IMR-90 (cell line): ENCODE data around the gene BCL2L2. TPM values are rescaled to one million over a fixed set of nuclear protein-coding genes. Genes with fewer than 3 reads are reported as not detected.

Experiments
- ATAC-seq: fragments of 200-7000 bp; cut with Tn5 transposase; 2 replicates; pipeline ENCODE4 v1.9.1; 2020; ENCODE audit warnings: low read depth, mild to moderate bottlenecking, moderate library complexity
- Bru-seq: library from RNA; stranded (reverse); fragments of 400-500 nt; gene quantifications from one replicate; lab custom pipeline; 2021; lab: Mats Ljungman, UMichigan
- BruChase-seq, 2 experiments: library from RNA; stranded (reverse); fragments of 400-500 nt; gene quantifications; one replicate each; lab custom pipeline; 2021; lab: Mats Ljungman, UMichigan
- BruUV-seq: library from RNA; stranded (reverse); fragments of 400-500 nt; replicated peaks from 2 replicates; lab custom pipeline; 2021; lab: Mats Ljungman, UMichigan
- CTCF ChIA-PET: fragments of 300-600 bp; formaldehyde crosslinking; extraction: SDS; loops from one replicate; lab custom pipeline; 2021; ENCODE audit warnings: antibody characterized with exemption; lab: Yijun Ruan, JAX
- POLR2A ChIA-PET: fragments of 300-600 bp; sonication (Branson Sonifier 250); formaldehyde crosslinking; loops from one replicate; lab custom pipeline; 2022; ENCODE audit warnings: antibody characterized with exemption; ENCODE audit not compliant: unreplicated experiment; lab: Charles Lee
- DNase-seq: peaks from one replicate; pipeline ENCODE4 v3.0.0; 2013
- H2AFZ ChIP-seq: replicated peaks from 2 replicates; pipeline ENCODE3; 2013; ENCODE audit warnings: low read length, mild to moderate bottlenecking; ENCODE audit not compliant: poor library complexity
- H2AK5ac ChIP-seq: 2 replicates; pipeline ENCODE4 v1.6.1; 2013; ENCODE audit warnings: low read depth, low read length, inconsistent platforms
- H2AK9ac ChIP-seq: replicated peaks from 2 replicates; pipeline ENCODE3; 2013; ENCODE audit warnings: mild to moderate bottlenecking, low read depth, low read length, moderate library complexity; ENCODE audit not compliant: poor library complexity
- H2BK120ac ChIP-seq: 2 replicates; pipeline ENCODE4 v1.6.1; 2013; ENCODE audit warnings: low read depth, low read length, inconsistent platforms
- H2BK15ac ChIP-seq: 3 replicates; pipeline ENCODE4 v1.6.1; 2013; ENCODE audit warnings: low read depth, low read length, inconsistent platforms
- H2BK20ac ChIP-seq: 2 replicates; pipeline ENCODE4 v1.6.1; 2013; ENCODE audit warnings: low read depth, mild to moderate bottlenecking, inconsistent platforms, low read length, moderate library complexity
- H2BK5ac ChIP-seq: 2 replicates; pipeline ENCODE4 v1.6.1; 2013; ENCODE audit warnings: mild to moderate bottlenecking, low read depth, low read length, inconsistent platforms; ENCODE audit not compliant: poor library complexity, severe bottlenecking
- H3K14ac ChIP-seq: replicated peaks from 2 replicates; pipeline ENCODE4 v1.6.1; 2013; ENCODE audit warnings: low read depth, low read length, inconsistent platforms
- H3K18ac ChIP-seq: 2 replicates; pipeline ENCODE4 v1.6.1; 2013; ENCODE audit warnings: low read depth, low read length, control low read depth
- H3K23ac ChIP-seq: 2 replicates; pipeline ENCODE4 v1.6.1; 2013; ENCODE audit warnings: low read depth, low read length, inconsistent platforms
- H3K27ac ChIP-seq: 2 replicates; pipeline ENCODE4 v1.5.1; 2013; ENCODE audit warnings: mild to moderate bottlenecking, control low read depth, low read length; ENCODE audit not compliant: insufficient read depth
- H3K27me3 ChIP-seq: 2 replicates; pipeline ENCODE4 v1.6.1; 2013; ENCODE audit warnings: low read length; ENCODE audit not compliant: control insufficient read depth, insufficient read depth
- H3K36me3 ChIP-seq: 2 replicates; pipeline ENCODE4 v1.6.1; 2013; ENCODE audit warnings: low read length, mixed read lengths; ENCODE audit not compliant: control insufficient read depth, insufficient read depth
- H3K4ac ChIP-seq: 2 replicates; pipeline ENCODE4 v1.6.1; 2013; ENCODE audit warnings: low read depth, low read length, inconsistent platforms
- H3K4me1 ChIP-seq: 2 replicates; pipeline ENCODE4 v1.6.1; 2013; ENCODE audit warnings: low read length, mixed read lengths; ENCODE audit not compliant: control insufficient read depth, insufficient read depth
- H3K4me2 ChIP-seq: 2 replicates; pipeline ENCODE4 v1.6.1; 2013; ENCODE audit warnings: low read depth, mild to moderate bottlenecking, control low read depth, low read length, moderate library complexity
- H3K4me3 ChIP-seq: 2 replicates; pipeline ENCODE4 v1.5.1; 2013; ENCODE audit warnings: low read depth, mild to moderate bottlenecking, control low read depth, low read length, moderate library complexity; ENCODE audit not compliant: insufficient read depth
- H3K56ac ChIP-seq: 2 replicates; pipeline ENCODE4 v1.6.1; 2013; ENCODE audit warnings: low read length, inconsistent platforms; ENCODE audit not compliant: insufficient read depth; ENCODE audit errors: extremely low read depth
- H3K79me1 ChIP-seq, 2 experiments: 2 replicates each; pipeline ENCODE4 v1.6.1; 2013; ENCODE audit warnings: low read length in 2 of 2, inconsistent platforms in 1 of 2, low read depth in 1 of 2
- H3K9ac ChIP-seq: 2 replicates; pipeline ENCODE4 v1.6.1; 2013; ENCODE audit warnings: low read depth, low read length, control low read depth
- H3K9me1 ChIP-seq: 2 replicates; pipeline ENCODE4 v1.6.1; 2013; ENCODE audit warnings: low read length, inconsistent platforms; ENCODE audit not compliant: insufficient read depth
- H3K9me3 ChIP-seq: 2 replicates; pipeline ENCODE4 v1.6.1; 2013; ENCODE audit warnings: low read length; ENCODE audit not compliant: control insufficient read depth, insufficient read depth
- H4K20me1 ChIP-seq: 2 replicates; pipeline ENCODE4 v1.6.1; 2013; ENCODE audit warnings: low read length, inconsistent platforms; ENCODE audit not compliant: insufficient read depth
- H4K5ac ChIP-seq: 2 replicates; pipeline ENCODE4 v1.6.1; 2013; ENCODE audit warnings: mild to moderate bottlenecking, low read depth, low read length, control low read depth
- H4K8ac ChIP-seq, 2 experiments: 2 replicates each; pipeline ENCODE4 v1.6.1; 2013; ENCODE audit warnings: low read depth in 2 of 2, low read length in 2 of 2, control low read depth in 1 of 2, inconsistent platforms in 1 of 2
- H4K91ac ChIP-seq: 2 replicates; pipeline ENCODE4 v1.6.1; 2013; ENCODE audit warnings: low read depth, low read length, inconsistent platforms; ENCODE audit not compliant: insufficient read depth
- BHLHE40 ChIP-seq: fragments of 150-350 bp; IDR thresholded peaks from 2 replicates; pipeline ENCODE4 v1.6.1; 2016; ENCODE audit warnings: mild to moderate bottlenecking, low read depth, low read length
- CEBPB ChIP-seq: IDR thresholded peaks from 2 replicates; pipeline ENCODE4 v1.6.1; 2012; ENCODE audit warnings: low read depth, low read length, improper control_type of control experiment
- MAZ ChIP-seq: IDR thresholded peaks from 2 replicates; pipeline ENCODE4 v1.6.1; 2012; ENCODE audit warnings: low read depth, mild to moderate bottlenecking, low read length, improper control_type of control experiment, moderate library complexity, borderline replicate concordance
- MXI1 ChIP-seq: IDR thresholded peaks from 2 replicates; pipeline ENCODE4 v1.6.1; 2012; ENCODE audit warnings: low read depth, mild to moderate bottlenecking, low read length, moderate library complexity, borderline replicate concordance
- NFE2L2 ChIP-seq: fragments of 150-350 bp; IDR thresholded peaks from 2 replicates; pipeline ENCODE4 v1.6.1; 2016; ENCODE audit warnings: low read depth, mild to moderate bottlenecking, low read length
- POLR2A ChIP-seq: IDR thresholded peaks from 2 replicates; pipeline ENCODE4 v1.6.1; 2012; ENCODE audit warnings: mild to moderate bottlenecking, low read depth, low read length
- RFX5 ChIP-seq: IDR thresholded peaks from 2 replicates; pipeline ENCODE4 v1.8.0; 2012; ENCODE audit warnings: low read depth, mild to moderate bottlenecking, low read length, moderate library complexity
- SMC3 ChIP-seq: fragments of 150-350 bp; IDR thresholded peaks from 2 replicates; pipeline ENCODE4 v1.6.1; 2016; ENCODE audit warnings: low read depth, mild to moderate bottlenecking, antibody characterized with exemption, low read length, moderate library complexity
- WGBS, 2 experiments: methylation state at CpG; one replicate each; pipeline versions ENCODE4 v1.1.5 to v1.1.7; 2013; ENCODE audit warnings: missing lambda C conversion rate in 2 of 2; ENCODE audit not compliant: insufficient read length in 1 of 2; ENCODE audit errors: extremely low coverage in 2 of 2; 5-methylcytosine and 5-hydroxymethylcytosine counted together
- dilution Hi-C: fragments of 300-500 bp; cut with HindIII; formaldehyde crosslinking; loops from one replicate; pipeline ENCODE4 v1.14.3; 2018; ENCODE audit warnings: low sequenced_read_pairs; ENCODE audit not compliant: unreplicated experiment
- in situ Hi-C: fragments of 300-500 bp; cut with MboI; formaldehyde crosslinking; loops from 3 replicates; pipeline ENCODE4 v1.14.3; 2019; ENCODE audit warnings: low sequenced_read_pairs, inconsistent platforms, mixed read lengths
- intact Hi-C: fragments of 100-400 bp; cut with micrococcal nuclease; formaldehyde crosslinking; loops from 2 replicates; pipeline ENCODE4 v1.10.0; 2022
- long read RNA-seq: library from polyadenylated mRNA; unstranded; transcript quantifications from one replicate; pipeline ENCODE4 v2.0.0, GENCODE V29; 2021; ENCODE audit not compliant: unreplicated experiment
- polyA plus RNA-seq, 3 experiments: library from polyadenylated mRNA; depleted of rRNA; stranded (reverse); fragments of >200 nt; gene quantifications; 2 replicates each; pipeline ENCODE4 v1.2.3, GENCODE V29; 2012; ENCODE audit warnings: low replicate concordance in 1 of 3
- total RNA-seq: library from RNA; depleted of rRNA; stranded (reverse); fragments of >200 nt; gene quantifications from 2 replicates; pipeline ENCODE4 v1.2.3, GENCODE V29; 2012; rRNA removed
- TF ChIP-seq, protein P1 (sequence below): fragments of 150-350 bp; IDR thresholded peaks from 2 replicates; pipeline ENCODE4 v1.6.1; 2016; ENCODE audit warnings: low read depth, mild to moderate bottlenecking, low read length, moderate library complexity, borderline replicate concordance
- TF ChIP-seq, protein P2 (sequence below): fragments of 150-350 bp; IDR thresholded peaks from 2 replicates; pipeline ENCODE4 v1.6.1; 2017; ENCODE audit warnings: mild to moderate bottlenecking, antibody characterized with exemption, low read length, low read depth

The BCL2L2 gene, protein sequence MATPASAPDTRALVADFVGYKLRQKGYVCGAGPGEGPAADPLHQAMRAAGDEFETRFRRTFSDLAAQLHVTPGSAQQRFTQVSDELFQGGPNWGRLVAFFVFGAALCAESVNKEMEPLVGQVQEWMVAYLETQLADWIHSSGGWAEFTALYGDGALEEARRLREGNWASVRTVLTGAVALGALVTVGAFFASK
- total RNA-seq = 14.5 and 16.9 TPM in 2 replicates
- polyA plus RNA-seq (2012; rRNA removed) = 30.6 and 40.9 TPM in 2 replicates
- polyA plus RNA-seq (2012; cell fraction: cytosol; rRNA removed) = 21.7 and 27.3 TPM in 2 replicates
- 62.4 and 84.0 TPM in 2 replicates for polyA plus RNA-seq (2012; cell fraction: nucleus; rRNA removed; ENCODE audit: low replicate concordance)
- percentile 96 among the genes with signal in this experiment for Bru-seq, nascent RNA
- percentile 99 among the genes with signal in this experiment for BruChase-seq, experiment 1, labeled RNA remaining after a 6-hour chase
- BruChase-seq, experiment 2, labeled RNA remaining after a 2-hour chase = percentile 99 among the genes with signal in this experiment
- long read RNA-seq, transcript BCL2L2-201 (4 exons, 3,605 nt) = major isoform, 5 of 9 reads
- long read RNA-seq, partial matches to known transcripts = 1 of 9 reads
- long read RNA-seq, other reads (novel, unspliced or antisense) = 2 of 9 reads

DNA sequence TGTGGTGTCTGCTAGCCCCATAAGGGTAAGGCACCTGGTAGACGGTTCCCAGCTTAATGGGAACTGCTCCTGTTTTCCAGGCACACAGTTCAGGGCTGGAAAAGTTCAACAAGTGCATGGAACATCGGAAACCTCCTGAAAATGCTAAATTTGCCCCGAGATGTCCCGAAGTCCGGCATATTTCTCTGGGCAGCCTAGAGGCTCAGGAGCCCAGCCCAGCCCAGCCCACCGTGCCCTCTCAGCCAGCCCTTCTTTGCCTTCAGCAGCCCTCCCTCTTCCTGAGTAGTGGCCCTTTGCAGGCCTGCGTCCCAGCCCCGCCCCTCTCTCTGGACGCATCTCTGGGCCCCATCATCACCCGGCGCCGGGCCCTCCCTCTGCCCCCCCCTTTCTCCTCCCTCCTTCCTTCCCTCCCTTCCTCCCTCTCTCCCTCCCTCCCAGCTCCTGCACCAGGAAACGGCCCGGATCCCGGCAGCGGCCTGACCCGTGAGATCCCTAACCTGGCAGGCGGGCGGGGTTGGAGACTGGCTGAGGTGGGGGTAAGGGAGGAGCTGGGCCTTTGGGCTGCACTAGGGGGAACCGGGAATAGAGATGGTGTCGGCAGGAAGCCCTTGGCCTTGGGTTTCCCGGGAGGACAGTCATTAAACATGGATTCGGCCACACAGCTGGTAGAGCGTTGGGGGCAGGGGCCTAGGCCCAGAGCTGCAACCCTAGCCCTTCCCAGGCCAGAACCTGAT lies at the start of gene BCL2L2:
Gene BCL2L2 (plus strand): TSS at position 422 of the 734 bp plus-strand sequence. CDS start 935 bp downstream, outside the sequence.
- Histone ChIP-seq H3K27ac (peak within 1 kb of the TSS; percentile 95), H3K9ac (peak within 1 kb of the TSS; percentile 92), H4K8ac (peak within 1 kb of the TSS; percentile 92 to 97), H3K14ac (peak within 1 kb of the TSS; percentile 90), H3K4me2 (peak within 1 kb of the TSS; percentile 87), H2BK5ac (peak within 1 kb of the TSS; percentile 86), H3K23ac (peak within 1 kb of the TSS; percentile 61; the same call in 1 of the 2 replicates), H2BK20ac (no peak within 1 kb of the TSS), H4K20me1 (peaks cover 31% of the 10 kb centered on the region), H3K36me3 (peaks cover 32% of the 10 kb centered on the region), H3K4ac (peak within 1 kb of the TSS; percentile 83), H2AK9ac (peak within 1 kb of the TSS; percentile 91), H3K4me1 (peaks cover 19% of the 10 kb centered on the region), H3K56ac (peak within 1 kb of the TSS; percentile 81), H3K4me3 (peak within 1 kb of the TSS; percentile 87), H2BK15ac (peak within 1 kb of the TSS; percentile 26; the same call in 1 of the 3 replicates), H2AFZ (peak within 1 kb of the TSS; percentile 94), H2BK120ac (peak within 1 kb of the TSS; percentile 7), H3K18ac (peak within 1 kb of the TSS; percentile 50), H3K9me1 (peaks cover 20% of the 10 kb centered on the region; the same call in 1 of the 2 replicates), H4K91ac (peak within 1 kb of the TSS; percentile 81), H2AK5ac (peak within 1 kb of the TSS; percentile 76), H3K9me3 (no peaks in the 10 kb centered on the region), H3K27me3 (no peaks in the 10 kb centered on the region), H3K79me1 (peaks cover 20 to 52% of the 10 kb centered on the region in 2 experiments), H4K5ac (peak within 1 kb of the TSS; percentile 99)
- ChIA-PET CTCF (interaction anchor here (1.2 kb wide), 1 partner anchor 186 kb away, joined by 4 read pairs; no protein-coding TSS in a partner anchor), POLR2A (interaction anchor here (0.5 to 1.2 kb wide), 6 partner anchors 14 to 818 kb away, joined by 3 to 9 read pairs (median 3); partner anchors contain the start of genes HAUS4 and PABPN1)
- intact Hi-C loops = loop anchor here (10.0 kb wide), 1 partner anchor 752 kb away; no protein-coding TSS in a partner anchor
- 0% methylated on average over 9 of the region's 24 CpGs; no CpG with 5 or more reads in 1 of the 2 experiments for WGBS, 2 experiments
- ATAC-seq (peak; percentile 67), DNase-seq (peak; percentile 84)
- no TSS peak for BruUV-seq
- dilution Hi-C loops = no loop called here
- in situ Hi-C loops = loop anchor here (10.0 to 25.0 kb wide), 4 partner anchors 192 to 1131 kb away; partner anchors contain the start of genes CBLN3, CEBPE, EMC9 and FITM1
- TF ChIP-seq POLR2A (peak; percentile 79), BHLHE40 (no peak), MAZ (peak; percentile 100), NFE2L2 (no peak), MXI1 (0 out of 2 replicates have a peak, but pooled peaks have one; percentile 16), SMC3 (no peak), CEBPB (no peak), RFX5 (no peak)
- TF ChIP-seq, protein P1, sequence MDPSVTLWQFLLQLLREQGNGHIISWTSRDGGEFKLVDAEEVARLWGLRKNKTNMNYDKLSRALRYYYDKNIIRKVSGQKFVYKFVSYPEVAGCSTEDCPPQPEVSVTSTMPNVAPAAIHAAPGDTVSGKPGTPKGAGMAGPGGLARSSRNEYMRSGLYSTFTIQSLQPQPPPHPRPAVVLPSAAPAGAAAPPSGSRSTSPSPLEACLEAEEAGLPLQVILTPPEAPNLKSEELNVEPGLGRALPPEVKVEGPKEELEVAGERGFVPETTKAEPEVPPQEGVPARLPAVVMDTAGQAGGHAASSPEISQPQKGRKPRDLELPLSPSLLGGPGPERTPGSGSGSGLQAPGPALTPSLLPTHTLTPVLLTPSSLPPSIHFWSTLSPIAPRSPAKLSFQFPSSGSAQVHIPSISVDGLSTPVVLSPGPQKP = no peak
- TF ChIP-seq, protein P2, sequence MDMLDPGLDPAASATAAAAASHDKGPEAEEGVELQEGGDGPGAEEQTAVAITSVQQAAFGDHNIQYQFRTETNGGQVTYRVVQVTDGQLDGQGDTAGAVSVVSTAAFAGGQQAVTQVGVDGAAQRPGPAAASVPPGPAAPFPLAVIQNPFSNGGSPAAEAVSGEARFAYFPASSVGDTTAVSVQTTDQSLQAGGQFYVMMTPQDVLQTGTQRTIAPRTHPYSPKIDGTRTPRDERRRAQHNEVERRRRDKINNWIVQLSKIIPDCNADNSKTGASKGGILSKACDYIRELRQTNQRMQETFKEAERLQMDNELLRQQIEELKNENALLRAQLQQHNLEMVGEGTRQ = no peak
